ENCODE data around the gene IGFALS.

GRCh38 chr16:1789643-1790045 lies 3.9 kb downstream of the IGFALS start:
- TF ChIP-seq CTCF (IDR thresholded peaks at IDR 0.05; ENCODE audit: poor library complexity, severe bottlenecking) (no peak), EZH2 (IDR thresholded peaks at IDR 0.05; ENCODE audit: borderline replicate concordance, insufficient read depth, low read length, poor library complexity, severe bottlenecking) (no peak), SMC3 (conservative IDR thresholded peaks at IDR 0.05; ENCODE audit: poor library complexity) (no peak), POLR2AphosphoS5 (IDR thresholded peaks at IDR 0.05) (no peak)

All from neural cell (in vitro differentiated cells).